SK-N-SH (cell line): ENCODE measurements around the gene GNG3. TPM values are rescaled to one million over a fixed set of nuclear protein-coding genes. Genes with fewer than 3 reads are reported as not detected.

Source experiments
- CTCF ChIA-PET: fragments of 300-600, 350-600 bp; formaldehyde crosslinking; extraction: SDS; loops from one replicate; lab custom pipeline; 2021; lab: Yijun Ruan, JAX
- POLR2A ChIA-PET: fragments of 350-600 bp; sonication (Branson Sonifier 250); formaldehyde crosslinking; extraction: SDS; loops from one replicate; lab custom pipeline; 2020; ENCODE audit warnings: antibody characterized with exemption, inconsistent platforms; lab: Yijun Ruan, JAX
- DNase-seq: peaks from one replicate; pipeline ENCODE4 v3.0.0; 2012
- H2AFZ ChIP-seq: fragments of 200-600 bp; sonication (generic); 2 replicates; pipeline ENCODE4 v1.8.1; 2016; ENCODE audit warnings: antibody characterized with exemption, mild to moderate bottlenecking, low read depth
- H3F3A ChIP-seq: fragments of 200-600 bp; sonication (generic); replicated peaks from 2 replicates; pipeline ENCODE3; 2016; ENCODE audit warnings: antibody characterized with exemption, mild to moderate bottlenecking; ENCODE audit not compliant: insufficient read depth
- H3K27ac ChIP-seq, 2 experiments: fragments of 200-500 bp in 1 of 2; fragments of 200-600 bp in 1 of 2; sonication (Bioruptor generic) in 1 of 2; sonication (generic), shearing (Covaris generic) in 1 of 2; 2 replicates each; pipeline versions ENCODE4 v1.5.1 to v1.6.1; 2014 to 2016; ENCODE audit warnings: low read depth in 2 of 2, inconsistent platforms in 1 of 2, low read length in 1 of 2, mild to moderate bottlenecking in 1 of 2, mixed read lengths in 1 of 2
- H3K27me3 ChIP-seq: fragments of 200-600 bp; sonication (generic), shearing (Covaris generic); 2 replicates; pipeline ENCODE4 v1.6.1; 2016; ENCODE audit warnings: mixed run types; ENCODE audit not compliant: insufficient read depth
- H3K36me3 ChIP-seq, 2 experiments: fragments of 200-500 bp in 1 of 2; fragments of 200-600 bp in 1 of 2; sonication (Bioruptor generic) in 1 of 2; sonication (generic) in 1 of 2; replicated peaks in 1 of 2; 2 replicates each; pipeline versions ENCODE3 to v1.5.1; 2014 to 2016; ENCODE audit warnings: low read length in 1 of 2, mild to moderate bottlenecking in 1 of 2; ENCODE audit not compliant: insufficient read depth in 2 of 2, control insufficient read depth in 1 of 2
- H3K4me1 ChIP-seq, 2 experiments: fragments of 200-500 bp in 1 of 2; fragments of 200-600 bp in 1 of 2; sonication (Bioruptor generic) in 1 of 2; sonication (generic), shearing (Covaris generic) in 1 of 2; 2 replicates each; pipeline versions ENCODE4 v1.5.1 to v1.6.1; 2014 to 2016; ENCODE audit warnings: low read depth in 1 of 2, low read length in 1 of 2, mixed run types in 1 of 2; ENCODE audit not compliant: insufficient read depth in 2 of 2, control insufficient read depth in 1 of 2
- H3K4me2 ChIP-seq: fragments of 200-600 bp; sonication (generic), shearing (Covaris generic); 2 replicates; pipeline ENCODE4 v1.6.1; 2017; ENCODE audit warnings: mixed run types
- H3K4me3 ChIP-seq, 2 experiments: fragments of 200-500 bp in 1 of 2; fragments of 200-600 bp in 1 of 2; sonication (Bioruptor generic) in 1 of 2; sonication (generic), shearing (Covaris generic) in 1 of 2; 2 replicates each; pipeline versions ENCODE4 v1.5.1 to v1.8.1; 2014 to 2016; ENCODE audit warnings: low read depth in 2 of 2, inconsistent platforms in 1 of 2, low read length in 1 of 2, mild to moderate bottlenecking in 1 of 2, mixed read lengths in 1 of 2, moderate library complexity in 1 of 2
- H3K79me2 ChIP-seq: fragments of 200-600 bp; sonication (generic); 2 replicates; pipeline ENCODE4 v1.8.1; 2017; ENCODE audit warnings: mild to moderate bottlenecking; ENCODE audit not compliant: insufficient read depth
- H3K9ac ChIP-seq: fragments of 200-600 bp; sonication (generic); 2 replicates; pipeline ENCODE4 v1.6.1; 2017; ENCODE audit warnings: mixed run types
- H3K9me2 ChIP-seq: fragments of 200-600 bp; sonication (generic); 2 replicates; pipeline ENCODE4 v1.6.1; 2017; ENCODE audit warnings: mixed run types
- H3K9me3 ChIP-seq: fragments of 200-600 bp; sonication (generic); 2 replicates; pipeline ENCODE4 v1.6.1; 2017; ENCODE audit warnings: mixed run types, mild to moderate bottlenecking, moderate library complexity
- H4K20me1 ChIP-seq: fragments of 200-600 bp; sonication (generic); 2 replicates; pipeline ENCODE4 v1.6.1; 2017; ENCODE audit warnings: mild to moderate bottlenecking, mixed run types; ENCODE audit not compliant: insufficient read depth
- CHD2 ChIP-seq: fragments of 150-350 bp; IDR thresholded peaks from 2 replicates; pipeline ENCODE4 v1.6.1; 2018; ENCODE audit warnings: low read length; ENCODE audit not compliant: partially characterized antibody
- CTCF ChIP-seq: fragments of 200-600 bp; sonication (generic); IDR thresholded peaks from 2 replicates; pipeline ENCODE4 v1.6.1; 2017; ENCODE audit warnings: antibody characterized with exemption, mild to moderate bottlenecking, moderate library complexity
- ELF1 ChIP-seq: IDR thresholded peaks from 2 replicates; pipeline ENCODE4 v1.4.0; 2012
- EZH2phosphoT487 ChIP-seq: fragments of 200-600 bp; sonication (generic); IDR thresholded peaks from 2 replicates; pipeline ENCODE4 v1.6.1; 2017; ENCODE audit warnings: low read depth, mixed run types, mild to moderate bottlenecking, antibody characterized with exemption, moderate library complexity, borderline replicate concordance
- FOSL2 ChIP-seq: IDR thresholded peaks from 2 replicates; pipeline ENCODE4 v1.4.0; 2012; ENCODE audit warnings: low read depth, mild to moderate bottlenecking, moderate library complexity, borderline replicate concordance
- FOXJ3 ChIP-seq: sonication (generic); formaldehyde crosslinking; IDR thresholded peaks from 2 replicates; pipeline ENCODE4 v1.5.1; 2020; ENCODE audit warnings: mild to moderate bottlenecking, missing genetic modification reagents
- GATA2 ChIP-seq: sonication (generic); formaldehyde crosslinking; IDR thresholded peaks from 2 replicates; pipeline ENCODE4 v1.5.0; 2020; ENCODE audit warnings: mild to moderate bottlenecking, missing genetic modification reagents
- MAX ChIP-seq: IDR thresholded peaks from 2 replicates; pipeline ENCODE4 v1.4.0; 2012; ENCODE audit warnings: low read depth
- NFIC ChIP-seq: IDR thresholded peaks from 2 replicates; pipeline ENCODE4 v1.4.0; 2012; ENCODE audit warnings: borderline replicate concordance
- RAD21 ChIP-seq: IDR thresholded peaks from 2 replicates; pipeline ENCODE4 v1.6.1; 2012; ENCODE audit warnings: mild to moderate bottlenecking, low read length
- RCOR1 ChIP-seq: fragments of 150-350 bp; IDR thresholded peaks from 2 replicates; pipeline ENCODE4 v1.6.1; 2017; ENCODE audit warnings: antibody characterized with exemption, low read length
- REST ChIP-seq: IDR thresholded peaks from 2 replicates; pipeline ENCODE4 v1.6.1; 2012; ENCODE audit warnings: mild to moderate bottlenecking, low read depth, low read length, moderate library complexity
- SIN3A ChIP-seq: IDR thresholded peaks from 2 replicates; pipeline ENCODE4 v1.6.1; 2012; ENCODE audit warnings: low read depth, mild to moderate bottlenecking, low read length, moderate library complexity, borderline replicate concordance
- SMC3 ChIP-seq: IDR thresholded peaks from 2 replicates; pipeline ENCODE4 v1.6.1; 2012; ENCODE audit warnings: low read depth, low read length, improper control_type of control experiment
- TCF12 ChIP-seq: IDR thresholded peaks from 2 replicates; pipeline ENCODE4 v1.4.0; 2012
- USF1 ChIP-seq: IDR thresholded peaks from 2 replicates; pipeline ENCODE4 v1.4.0; 2012; ENCODE audit warnings: low read depth, borderline replicate concordance
- USF2 ChIP-seq: fragments of 150-350 bp; IDR thresholded peaks from 2 replicates; pipeline ENCODE4 v1.6.1; 2017; ENCODE audit warnings: antibody characterized with exemption, low read length, low read depth, borderline replicate concordance
- ZBTB33 ChIP-seq: IDR thresholded peaks from 2 replicates; pipeline ENCODE4 v1.4.0; 2012; ENCODE audit warnings: low read depth, borderline replicate concordance
- WGBS: methylation state at CpG from one replicate; pipeline ENCODE4 v1.1.6; 2017; ENCODE audit warnings: low lambda C conversion rate; 5-methylcytosine and 5-hydroxymethylcytosine counted together
- polyA plus RNA-seq, 3 experiments: library from polyadenylated mRNA; depleted of rRNA; stranded (reverse); fragments of >200 nt; gene quantifications; 2 replicates each; pipeline ENCODE4 v1.2.3, GENCODE V29; 2012

Gene GNG3
- polyA plus RNA-seq, 1 of the 3 experiments (the other 2 are of a cell fraction), result 0.16 TPM

GRCh38 chr11:62664405-62665074, 42.9 kb upstream of the GNG3 start (continued):
- TF ChIP-seq CTCF (no peak), CHD2 (no peak), REST (no peak), EZH2phosphoT487 (no peak), TCF12 (no peak), RAD21 (no peak), RCOR1 (no peak), SIN3A (no peak)

GRCh38 chr11:62665075-62665598, 42.3 kb upstream of the GNG3 start, which contains the start of the genes C11orf98 and CSKMT:
TSS of gene C11orf98 (minus strand) at chr11:62665210. CDS start at chr11:62665169, 41 bp downstream.
TSS of gene CSKMT (plus strand) at chr11:62665312. CDS start at chr11:62665880, 568 bp downstream.
- peaks cover 60% of the 10 kb centered on the region for H3K79me2 ChIP-seq
- TF ChIP-seq SMC3 (no peak), MAX (peak; percentile 78), TCF12 (peak; percentile 13; the same call in 1 of the 2 replicates), USF1 (no peak), FOXJ3 (no peak), RCOR1 (no peak), FOSL2 (no peak), USF2 (no peak; the same call in 1 of the 2 replicates), ZBTB33 (peak; percentile 30; the same call in 1 of the 2 replicates), ELF1 (peak; percentile 68; the same call in 1 of the 2 replicates), GATA2 (CRISPR knock-in tag) (no peak), NFIC (no peak)

More at GRCh38 chr11:62665075-62665598, 42.3 kb upstream of the GNG3 start, which contains the start of the genes C11orf98 and CSKMT:
- peak; percentile 97 for DNase-seq
- under 1% methylated on average over 38 of the region's 47 CpGs for WGBS
- H3K9me3 ChIP-seq, result no peaks in the 10 kb centered on the region
- H3K4me2 ChIP-seq, result peak within 1 kb of the TSS; percentile 96
- H3K9me2 ChIP-seq, result no peaks in the 10 kb centered on the region
- peaks cover 16 to 21% of the 10 kb centered on the region in 2 experiments; a peak in 3 of 4 replicates for H3K4me1 ChIP-seq
- CTCF ChIA-PET, result interaction anchor here (0.8 to 1.7 kb wide), 10 partner anchors 12 to 216 kb away, joined by 3 to 7 read pairs (median 4); partner anchors contain the start of genes EML3, GANAB, INTS5 and SLC3A2
- peak within 1 kb of the TSS; percentile 92 for H3K9ac ChIP-seq
- H3K36me3 ChIP-seq, result peaks cover 20 to 41% of the 10 kb centered on the region in 2 experiments
- H2AFZ ChIP-seq, result peak within 1 kb of the TSS; percentile 66; the same call in 1 of the 2 replicates
- POLR2A ChIA-PET, result interaction anchor here (0.5 to 3.7 kb wide), 41 partner anchors 8 to 270 kb away, joined by 3 to 52 read pairs (median 6); partner anchors contain the start of genes B3GAT3, BSCL2, EEF1G and EML3
- H3K27me3 ChIP-seq, result no peaks in the 10 kb centered on the region
- H3F3A ChIP-seq, result peaks cover 34% of the 10 kb centered on the region
- peak within 1 kb of the TSS; percentile 91 to 92 for H3K27ac ChIP-seq
- H3K4me3 ChIP-seq, result peak within 1 kb of the TSS; percentile 78 to 95
- no peaks in the 10 kb centered on the region for H4K20me1 ChIP-seq
